HG03097 (cell line): ENCODE data around the gene NFE2.
A peak's percentile ranks its signal among the peaks of the same experiment; 100 is the strongest.
"Not testable (repeated sequence)": the region's sequence is repeated elsewhere in the genome, so short reads cannot be mapped to it uniquely, and the experiment has no call there.

Experiments used
- ATAC-seq: cut with Tn5 transposase; IDR thresholded peaks from one replicate; pipeline ENCODE4 v1.9.1; 2021; ENCODE audit not compliant: unreplicated experiment, low FRiP score

Gene NFE2

DNA sequence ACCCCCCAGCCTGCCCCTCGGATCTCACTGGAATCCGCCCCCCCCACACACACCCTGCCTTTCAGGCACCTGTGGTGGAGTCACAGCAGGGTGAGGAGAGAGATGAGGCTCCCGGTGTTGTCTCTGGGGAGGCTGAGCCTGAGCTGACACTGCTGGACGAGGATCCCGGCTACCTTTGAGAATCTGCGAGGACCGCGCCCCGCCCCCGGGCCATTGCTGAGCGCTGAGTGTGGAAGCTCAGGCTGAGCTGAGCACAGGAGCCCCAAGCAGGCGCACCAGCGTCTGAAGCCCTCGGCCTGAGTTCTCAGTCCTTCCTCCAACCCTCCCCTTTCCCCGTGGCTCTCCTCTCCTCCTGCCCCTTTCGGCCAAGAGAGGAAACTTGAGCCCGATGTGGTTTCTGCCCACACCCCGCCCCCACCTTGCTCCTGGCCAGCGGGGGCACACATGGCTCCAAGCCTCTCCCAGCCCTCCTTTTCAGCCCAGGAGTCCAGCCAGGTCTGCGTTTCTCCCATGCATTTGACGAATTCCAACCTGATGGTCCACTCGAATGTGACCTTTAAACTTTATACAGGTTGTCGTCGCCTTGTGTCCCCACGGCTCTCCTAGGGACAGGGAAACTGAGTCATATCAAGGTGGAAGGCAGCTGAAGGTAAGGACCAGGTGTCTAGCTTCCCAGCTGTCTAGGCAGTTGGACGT, at the start of gene NFE2:
NFE2 (minus strand) TSS at position 284 of the 696 bp plus-strand sequence. CDS start 5,767 bp downstream, outside the sequence.
- ATAC-seq: no peak

DNA sequence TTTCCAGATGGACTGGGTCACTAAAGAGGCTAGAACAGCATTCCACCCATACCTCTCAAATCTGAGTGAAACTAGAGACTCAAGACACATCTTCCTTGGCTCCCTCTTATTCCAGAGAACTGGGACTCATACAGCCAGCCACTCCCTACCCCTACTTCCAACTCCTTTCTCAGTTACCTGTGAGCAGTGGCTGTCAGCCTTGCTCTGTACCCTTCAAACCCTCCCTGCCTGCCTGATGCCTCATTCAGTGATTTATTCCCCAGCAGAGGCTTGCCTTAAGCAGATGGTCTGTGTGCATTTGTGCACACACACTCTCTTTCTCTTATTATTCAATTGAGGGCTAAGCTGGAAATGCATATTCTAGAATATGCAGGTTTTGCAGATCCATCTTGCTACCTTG, 48.9 kb upstream of the NFE2 start:
- ATAC-seq: no peak

DNA sequence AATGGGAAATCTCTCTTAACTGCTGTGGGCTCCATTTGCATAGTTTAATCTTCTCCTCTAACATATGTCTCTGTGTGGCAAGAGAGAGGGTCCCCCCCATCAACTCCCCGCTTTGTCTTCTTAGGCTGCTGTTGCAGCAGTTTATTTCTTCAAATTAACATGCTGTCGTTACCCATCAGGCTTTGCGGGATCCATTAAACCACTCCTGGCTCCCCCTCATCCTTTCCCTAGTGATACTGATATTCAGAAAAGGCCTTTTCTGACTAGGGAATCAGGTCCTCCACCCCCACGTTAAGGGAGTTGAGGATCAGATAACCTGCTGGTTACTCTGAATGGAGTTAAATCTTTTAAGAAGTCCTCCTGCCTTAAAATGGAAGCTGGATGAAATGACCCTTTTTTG, 48.2 kb upstream of the NFE2 start:
- no peak for ATAC-seq

DNA sequence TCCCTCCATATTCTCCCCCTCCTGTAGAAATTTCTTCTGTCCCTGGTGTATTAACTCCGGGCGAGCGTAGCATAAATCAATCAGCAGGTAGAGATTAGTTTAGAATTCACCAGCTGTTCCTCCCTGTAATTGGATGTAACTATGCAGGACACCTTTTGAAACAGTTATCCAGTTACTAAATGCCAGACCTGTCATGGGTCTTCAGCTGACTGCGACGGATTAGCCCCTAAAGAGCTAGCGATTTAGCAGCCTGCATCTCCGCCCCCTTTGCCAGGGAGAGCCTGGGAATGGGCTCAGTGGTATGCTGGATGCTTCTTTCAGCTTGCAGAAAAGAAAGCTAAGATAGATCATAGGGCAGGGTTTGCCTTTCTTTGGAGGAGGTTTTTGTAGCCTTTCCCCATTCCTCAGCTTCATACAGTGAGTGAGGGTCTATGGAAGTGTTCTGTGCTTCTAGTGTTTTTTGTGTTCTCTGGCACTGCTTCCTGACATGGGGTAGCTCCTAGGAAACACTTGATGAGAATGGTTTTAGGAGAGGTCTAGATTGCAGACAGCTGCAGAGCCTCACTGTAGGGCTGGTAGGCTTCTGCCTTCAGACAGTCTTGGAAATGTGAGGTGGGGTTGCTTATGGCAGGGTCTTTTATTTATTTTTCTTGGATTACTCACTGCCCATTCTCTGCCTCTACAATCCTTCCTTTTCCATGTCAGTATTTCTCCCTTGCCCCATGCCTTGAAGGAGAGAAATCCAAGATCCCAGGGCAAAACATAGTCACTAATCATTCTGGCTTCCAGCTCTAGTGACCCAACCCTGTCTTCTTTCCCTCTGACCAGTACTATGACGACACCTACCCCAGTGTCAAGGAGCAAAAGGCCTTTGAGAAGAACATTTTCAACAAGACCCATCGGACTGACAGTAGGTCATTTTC, 40.8 kb upstream of the NFE2 start:
- no peak for ATAC-seq

DNA sequence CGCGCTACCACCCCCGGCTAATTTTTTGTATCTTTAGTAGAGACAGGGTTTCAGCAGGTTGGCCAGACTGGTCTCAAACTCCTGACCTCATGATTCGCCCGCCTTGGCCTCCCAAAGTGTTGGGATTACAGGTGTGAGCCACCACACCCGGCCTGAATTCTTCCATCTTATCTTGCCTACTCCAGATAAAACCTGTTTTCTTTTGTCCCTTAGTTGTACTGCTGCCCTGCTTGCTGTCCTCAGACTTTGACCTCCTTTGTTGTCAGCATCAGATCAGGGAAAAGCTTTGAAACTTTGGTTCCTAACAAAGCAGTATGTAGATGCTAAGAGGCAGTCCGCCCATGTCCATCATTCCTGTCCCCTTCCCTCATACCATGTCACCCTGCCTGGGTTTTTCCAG, 40.0 kb upstream of the NFE2 start:
- no peak for ATAC-seq

DNA sequence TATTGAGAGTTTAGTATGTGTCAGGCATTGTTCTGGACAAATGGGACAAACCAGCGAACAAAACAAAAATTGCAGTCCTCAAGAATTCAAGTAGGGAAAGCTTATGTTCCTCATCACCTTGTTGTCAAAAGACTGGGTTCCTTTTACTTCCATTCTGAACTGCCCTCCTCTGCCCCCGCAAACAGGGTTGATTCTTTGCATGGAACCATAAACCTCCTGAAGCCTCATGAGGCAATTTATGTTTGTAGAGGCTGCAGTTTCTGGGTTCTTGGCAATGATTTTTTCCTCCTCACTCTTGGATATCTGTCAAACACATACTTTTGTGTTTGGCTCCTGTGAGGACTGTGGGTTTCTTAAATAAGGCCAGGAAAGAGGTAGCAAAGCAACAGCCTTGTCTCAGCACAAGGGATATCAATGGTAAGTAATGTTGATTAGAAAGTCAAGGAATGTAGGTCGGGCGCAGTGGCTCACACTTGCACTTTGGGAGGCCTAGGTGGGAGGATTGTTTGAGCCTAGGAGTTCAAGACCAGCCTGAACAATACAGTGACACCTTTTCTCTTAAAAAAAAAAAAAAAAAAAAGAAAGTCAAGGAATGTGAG, 38.0 kb upstream of the NFE2 start:
- ATAC-seq: no peak

DNA sequence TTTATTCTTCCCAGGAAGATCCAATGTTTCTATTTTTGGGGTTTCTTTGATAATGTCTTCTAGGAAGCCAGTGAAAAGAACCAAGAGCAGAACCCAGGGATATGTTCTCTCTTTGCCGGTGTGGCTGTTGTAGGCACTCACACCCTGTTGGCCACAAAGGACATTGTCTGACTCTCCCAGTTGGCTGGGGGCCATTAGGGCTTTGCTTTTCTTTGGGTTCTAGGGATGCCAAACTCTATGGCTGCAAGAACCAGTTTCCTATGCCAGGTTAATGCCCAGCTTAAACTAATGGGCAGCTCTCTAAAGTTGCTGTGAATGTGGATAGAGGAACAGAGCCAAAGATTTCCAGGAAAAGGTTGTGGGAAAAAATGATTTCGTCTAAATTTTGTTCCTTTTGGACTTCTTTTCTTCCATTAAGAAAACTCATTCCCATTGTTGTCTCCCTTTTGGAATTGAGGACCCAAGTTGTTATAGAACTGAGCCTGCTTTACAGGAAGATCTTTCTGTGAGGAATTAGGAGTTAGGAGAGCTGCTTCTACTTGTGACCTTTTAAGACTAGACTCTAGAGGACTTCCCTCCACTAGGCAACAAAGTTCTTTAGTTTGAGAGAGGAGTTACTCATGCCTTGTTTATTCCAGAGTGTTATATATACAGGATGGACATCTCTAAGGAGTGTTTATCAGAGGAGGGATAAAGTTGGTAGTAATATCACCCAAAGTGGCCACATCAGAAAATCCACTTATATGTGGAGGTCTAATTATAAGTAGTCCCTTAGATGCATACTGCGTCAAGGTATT, 37.2 kb upstream of the NFE2 start:
- ATAC-seq: no peak

DNA sequence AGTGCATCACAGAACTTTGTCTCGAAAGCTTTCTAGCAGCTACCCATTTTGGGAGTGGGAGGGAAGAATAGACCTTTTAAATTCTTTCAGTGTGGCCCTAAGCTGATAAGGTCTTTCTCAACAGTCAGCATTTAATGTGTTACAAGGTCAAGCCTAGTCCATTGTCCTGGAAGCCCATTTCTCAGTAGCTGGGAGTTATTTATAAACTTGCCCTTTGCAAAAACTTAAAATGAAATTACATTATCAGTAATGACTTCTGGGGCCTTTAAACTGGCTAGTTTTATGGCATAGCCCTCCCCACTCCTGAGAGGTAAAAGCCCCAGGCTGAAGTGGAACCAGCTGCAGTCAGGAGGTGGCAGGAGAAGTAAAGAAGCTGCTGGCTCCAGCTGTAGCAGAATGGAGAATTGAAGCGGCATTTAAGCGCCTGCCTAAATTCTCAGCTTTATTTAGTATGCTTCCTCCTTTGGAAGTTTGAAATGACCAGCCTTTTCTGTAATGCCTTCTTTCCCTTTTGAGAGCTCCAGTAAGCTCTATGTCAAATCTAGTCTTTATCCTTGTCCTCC, 36.5 kb upstream of the NFE2 start:
- ATAC-seq: no peak

DNA sequence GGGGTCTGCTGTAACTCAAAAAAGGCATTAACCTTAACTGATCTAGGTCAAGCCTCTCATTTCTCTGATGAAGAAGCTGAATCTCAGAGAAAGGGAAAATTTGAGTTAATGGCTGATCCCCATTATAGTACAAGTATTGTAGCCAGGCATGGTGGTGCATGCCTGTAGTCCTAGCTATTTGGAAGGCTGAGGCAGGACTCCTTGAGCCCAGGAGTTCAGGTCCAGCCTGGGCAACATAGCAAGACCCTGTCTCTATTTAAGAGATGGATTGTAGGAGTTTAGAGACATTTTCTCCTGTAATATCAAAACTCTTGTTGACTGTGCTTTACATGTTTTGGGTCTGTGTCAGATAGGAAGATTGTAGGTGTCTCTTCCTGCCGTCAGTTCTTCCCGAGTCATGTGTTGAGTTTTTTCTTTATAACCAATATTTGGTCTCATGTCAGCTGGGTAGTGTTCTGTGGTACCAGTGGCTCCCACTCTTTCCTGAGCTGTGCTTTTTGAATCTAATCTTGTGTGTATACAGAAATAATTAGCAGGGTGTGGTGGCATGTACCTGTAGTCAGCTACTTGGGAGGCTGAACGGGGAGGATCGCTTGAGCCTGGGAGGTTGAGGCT, 32.7 kb upstream of the NFE2 start:
- no peak for ATAC-seq

DNA sequence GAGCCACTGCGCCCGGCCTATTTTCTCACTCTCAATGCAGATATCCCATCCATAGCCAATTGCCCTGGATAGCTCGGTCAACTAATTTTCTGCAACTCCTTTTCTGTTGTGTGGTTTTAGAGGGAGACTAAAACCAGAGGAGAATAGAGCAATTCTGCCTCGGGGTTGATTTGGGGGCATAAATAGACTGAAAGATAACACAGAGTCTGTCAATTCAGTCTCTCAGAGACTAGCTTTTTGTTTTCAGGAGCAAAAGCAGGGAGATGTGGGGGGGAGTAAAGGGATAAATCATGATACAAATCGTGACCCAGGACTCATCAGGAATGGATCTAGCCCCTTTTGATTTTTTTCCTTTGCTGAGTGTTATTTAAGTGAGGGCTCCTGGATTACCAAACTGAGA, 30.6 kb upstream of the NFE2 start:
- no peak for ATAC-seq

DNA sequence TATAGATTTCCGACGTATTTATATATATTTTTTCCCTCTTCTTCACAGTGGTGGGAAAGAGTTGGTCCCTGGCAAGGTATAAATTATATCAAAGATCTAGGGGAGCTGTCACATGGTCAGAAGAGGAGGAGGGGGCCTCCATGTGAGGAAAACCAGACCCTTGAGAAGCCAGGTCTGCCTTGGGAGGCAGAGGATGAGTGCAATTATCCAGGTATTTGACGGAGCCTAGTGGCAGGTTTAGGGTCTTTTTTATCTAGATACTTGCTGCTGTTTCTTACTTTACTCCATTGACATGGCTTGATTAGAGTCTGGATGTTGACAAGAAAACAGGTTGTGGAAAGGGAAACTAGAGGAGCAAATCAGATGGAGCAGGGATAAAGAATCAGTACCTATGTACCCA, 29.6 kb upstream of the NFE2 start:
- no peak for ATAC-seq

DNA sequence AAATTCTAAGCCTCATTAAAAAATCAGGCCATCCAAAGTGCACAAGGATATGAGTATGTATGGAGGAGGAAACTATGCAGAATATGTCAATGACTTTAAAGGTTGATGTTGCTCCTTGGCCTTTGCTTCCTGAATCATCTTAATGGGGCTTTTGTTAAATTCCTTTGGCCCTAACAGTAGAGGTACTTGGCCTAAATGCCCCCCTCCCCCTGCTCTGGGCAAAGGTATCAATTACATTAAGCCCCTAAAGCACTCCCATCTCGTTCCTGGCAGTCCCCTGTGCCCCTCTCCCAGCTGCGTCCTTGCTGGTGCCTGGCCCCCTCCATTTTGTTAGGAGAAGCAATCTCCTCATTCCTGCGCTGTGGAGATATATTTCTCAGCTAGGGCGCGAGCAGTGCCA, 28.9 kb upstream of the NFE2 start:
- ATAC-seq: no peak

DNA sequence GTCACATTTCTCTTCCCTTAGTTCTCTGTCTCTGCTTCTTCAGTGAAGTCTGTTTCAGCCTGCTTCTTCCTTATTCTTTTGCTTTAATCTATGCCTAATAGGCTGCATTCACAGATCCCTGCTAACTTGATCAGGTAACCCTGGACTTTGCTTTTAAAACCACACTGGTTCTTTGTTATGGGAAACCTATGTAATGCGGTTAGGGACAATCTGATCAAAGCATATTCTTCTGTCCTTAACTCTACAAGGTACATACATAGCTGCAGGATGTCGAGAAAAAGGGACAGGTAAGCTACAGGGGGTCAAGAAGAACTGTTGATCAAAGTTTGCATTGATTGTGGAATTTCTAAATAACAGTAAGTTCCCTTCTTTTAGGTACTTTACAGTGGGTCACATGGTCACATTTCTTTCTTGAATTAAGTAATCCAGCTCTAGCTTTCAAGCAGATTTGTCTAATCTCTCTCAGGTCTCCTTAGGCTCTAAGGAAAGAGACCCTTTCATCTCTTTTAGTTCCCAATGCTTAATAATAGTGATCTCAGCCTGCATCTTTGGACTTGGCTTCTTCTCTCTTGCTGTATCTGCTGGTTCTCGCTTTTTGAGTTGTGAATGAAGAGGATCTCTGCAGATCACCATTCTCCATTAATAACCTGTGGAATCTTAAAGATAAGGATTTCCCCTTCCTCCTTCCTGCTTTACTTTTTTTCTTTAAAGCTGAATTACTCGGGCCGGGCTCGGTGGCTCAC, 28.0 kb upstream of the NFE2 start:
- no peak for ATAC-seq

DNA sequence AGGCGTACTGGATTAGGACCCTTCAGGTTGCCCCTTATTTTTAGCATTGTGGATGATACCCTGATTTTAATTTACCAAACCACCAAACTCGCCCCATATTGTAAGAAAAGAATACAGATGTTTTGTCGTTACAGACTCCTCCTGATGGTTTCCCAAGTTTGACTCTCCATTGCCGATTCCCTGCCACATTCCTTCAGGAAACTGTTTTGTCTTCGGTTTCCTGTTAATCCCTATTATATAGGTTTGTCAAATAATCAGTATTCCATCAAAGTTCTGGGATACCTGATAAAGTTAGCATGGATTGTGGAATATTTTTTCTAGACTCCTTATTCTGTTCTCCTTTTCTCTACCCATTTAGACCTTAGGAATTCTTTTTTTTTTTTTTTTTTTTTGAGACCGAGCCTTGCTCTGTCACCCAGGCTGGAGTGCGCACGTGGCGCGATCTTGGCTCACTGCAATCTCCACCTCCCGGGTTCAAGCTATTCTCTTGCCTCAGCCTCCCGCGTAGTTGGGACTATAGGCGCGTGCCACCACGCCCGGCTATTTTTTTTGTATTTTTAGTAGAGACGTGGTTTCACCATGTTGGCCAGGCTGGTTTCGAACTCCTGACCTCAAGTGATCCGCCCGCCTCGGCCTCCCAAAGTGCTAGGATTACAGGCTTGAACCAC, 24.8 kb upstream of the NFE2 start:
- not testable (repeated sequence) for ATAC-seq

DNA sequence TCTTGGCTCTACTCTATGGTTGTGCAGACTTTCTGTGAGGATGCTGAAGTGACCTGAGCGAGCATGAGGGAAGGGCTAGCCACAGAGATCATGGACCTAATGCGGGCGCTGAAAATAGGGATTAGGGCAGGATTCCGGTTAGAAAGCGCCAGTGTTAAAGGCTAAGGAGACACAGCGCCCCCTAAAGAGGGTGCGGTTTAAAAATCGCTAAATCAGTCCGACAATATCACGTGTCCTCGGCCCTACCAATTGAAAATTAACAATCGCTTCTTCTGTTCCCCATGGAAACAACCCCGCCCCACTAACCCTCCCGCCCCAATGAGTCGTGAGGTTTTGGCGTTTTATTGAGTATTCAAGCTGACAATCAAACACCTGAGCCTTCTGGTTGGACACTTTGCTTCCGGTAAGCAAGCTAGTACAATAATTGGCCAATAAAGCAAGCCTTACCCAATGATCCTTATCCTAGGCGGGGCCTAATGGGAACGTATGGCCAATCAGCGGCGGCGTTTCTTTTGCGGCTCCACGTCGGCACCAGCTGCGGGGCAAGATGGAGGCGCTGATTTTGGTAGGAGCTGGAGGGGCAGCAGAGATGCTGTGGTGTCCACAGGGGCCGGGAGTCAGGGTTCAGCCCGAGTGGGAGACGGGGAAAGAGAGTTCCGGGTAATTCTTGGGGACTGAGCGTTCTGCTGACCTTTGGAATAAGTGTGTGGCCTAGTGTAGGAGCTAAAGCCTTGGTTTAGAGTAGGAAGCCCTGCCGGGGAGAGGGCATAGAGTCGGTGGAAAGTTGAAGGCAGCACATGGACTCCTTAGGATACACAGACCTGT, 24.0 kb upstream of the NFE2 start, which contains the start of gene COPZ1:
COPZ1 (plus strand) TSS at position 515 of the 825 bp plus-strand sequence; CDS start at position 548, 33 bp downstream.
- peak; percentile 98 for ATAC-seq

DNA sequence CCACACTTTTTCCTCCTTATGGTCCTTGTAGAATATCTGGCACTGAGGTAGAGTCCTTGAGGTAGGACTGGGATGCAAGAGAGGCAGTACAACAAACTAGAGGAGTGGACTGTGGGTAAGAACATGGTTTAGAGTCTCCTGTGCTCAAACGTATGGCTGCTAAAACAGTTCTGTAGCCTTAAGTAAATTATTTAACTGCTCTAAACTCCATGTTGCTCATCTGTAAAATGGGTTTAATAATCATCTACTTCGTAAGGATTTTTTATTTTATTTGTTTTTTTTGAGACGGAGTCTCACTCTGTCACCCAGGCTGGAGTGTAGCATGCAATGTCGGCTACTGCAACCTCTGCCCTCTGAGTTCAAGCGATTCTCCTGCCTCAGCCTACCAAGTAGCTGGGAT, 20.5 kb upstream of the NFE2 start:
- ATAC-seq: no peak

DNA sequence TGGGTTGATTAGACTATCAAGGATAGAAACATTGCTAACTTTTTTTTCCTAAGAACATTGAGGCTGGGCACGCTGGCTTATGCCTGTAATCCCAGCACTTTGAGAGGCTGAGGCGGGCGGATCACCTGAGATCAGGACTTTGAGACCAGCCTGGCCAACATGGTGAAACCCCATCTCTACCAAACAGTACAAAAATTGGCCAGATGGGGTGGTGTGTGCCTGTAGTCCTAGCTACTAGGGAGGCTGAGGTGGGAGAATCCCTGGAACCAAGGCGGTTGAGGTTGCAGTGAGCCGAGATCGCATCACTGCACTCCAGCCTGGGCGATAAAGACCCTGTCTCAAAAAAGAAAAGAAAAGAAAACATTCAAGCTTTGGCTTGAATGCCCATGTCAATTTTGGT, 11.5 kb upstream of the NFE2 start:
- not testable (repeated sequence) for ATAC-seq

DNA sequence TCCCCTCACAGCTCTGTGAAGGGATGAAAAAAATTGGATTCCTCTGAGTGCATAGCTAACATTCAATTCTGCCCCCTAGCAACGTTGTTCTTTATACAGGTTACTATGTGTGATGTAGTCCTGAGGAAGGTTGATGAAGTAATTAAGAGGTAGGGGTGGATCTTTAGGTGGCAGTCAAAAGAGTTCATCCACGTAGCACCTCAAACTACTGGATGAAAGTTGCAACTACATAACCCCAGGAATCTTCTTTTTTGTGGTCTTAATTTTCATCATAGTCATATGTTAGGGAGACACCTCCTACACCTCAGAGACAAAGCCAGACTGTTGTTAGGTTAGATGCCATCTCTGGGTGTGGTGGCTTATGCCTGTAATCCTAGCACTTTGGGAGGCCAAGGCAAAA, 10.2 kb upstream of the NFE2 start:
- no peak for ATAC-seq
